ENCODE results near the gene INF2. TPM values are rescaled to one million over a fixed set of nuclear protein-coding genes. Genes with fewer than 3 reads are reported as not detected.

INF2 gene
- total and polyA plus RNA-seq, 9 of the 15 experiments (the other 6 are each of a cell fraction or from before 2014, with no cell fraction given), result 0.56 to 31.3 (median 7.8) TPM

GRCh38 chr14:104770851-104771272 lies 81.4 kb downstream of the INF2 start:
- no peak overlapping the region for H3K4me2 ChIP-seq (ENCODE audit: insufficient read depth, low read length)
- H3K4me3 ChIP-seq, result no peak overlapping the region
- WGBS (ENCODE audit: insufficient coverage, low coverage, missing lambda C conversion rate), result 94% methylated on average over 2 of the region's 5 CpGs
- H3K9me3 ChIP-seq (replicated peaks; ENCODE audit: control insufficient read depth, insufficient read depth, low read depth, low read length), result peaks cover 6% of the 10 kb centered on the region; the same call in 1 of the 2 replicates
- H3K9ac ChIP-seq (ENCODE audit: insufficient read depth in 1 of 2, low read depth in 2 of 2, low read length in 2 of 2), result no peak overlapping the region
- ChIA-PET POLR2A (interaction anchor here (0.6 kb wide), 1 partner anchor 12 kb away, joined by 3 read pairs; no protein-coding TSS in a partner anchor), CTCF (ENCODE audit: low intra/inter-chr PET ratio) (no interaction called here)
- no peak for ATAC-seq
- peaks cover 6 to 42% of the 10 kb centered on the region in 2 experiments; a peak in 4 of 5 replicates for H3K4me1 ChIP-seq (replicated peaks in 1 of 2; ENCODE audit: control insufficient read depth in 2 of 2, insufficient read depth in 2 of 2, low read length in 2 of 2)
- in situ Hi-C loops (cut with MboI) (no loop called here), intact Hi-C loops (cut with micrococcal nuclease) (no loop called here)
- BruUV-seq (replicated peaks), result no TSS peak
- peak in 1 of 4 experiments; percentile 34 for DNase-seq (ENCODE audit: extremely low read depth in 1 of 4, low spot score in 3 of 4)
- H3K27ac ChIP-seq (ENCODE audit: extremely low read depth, low read depth, low read length), result no peak overlapping the region
- no peaks in the 10 kb centered on the region for H3K79me2 ChIP-seq (ENCODE audit: control insufficient read depth, insufficient read depth, low read length)
- TF ChIP-seq, protein P1, sequence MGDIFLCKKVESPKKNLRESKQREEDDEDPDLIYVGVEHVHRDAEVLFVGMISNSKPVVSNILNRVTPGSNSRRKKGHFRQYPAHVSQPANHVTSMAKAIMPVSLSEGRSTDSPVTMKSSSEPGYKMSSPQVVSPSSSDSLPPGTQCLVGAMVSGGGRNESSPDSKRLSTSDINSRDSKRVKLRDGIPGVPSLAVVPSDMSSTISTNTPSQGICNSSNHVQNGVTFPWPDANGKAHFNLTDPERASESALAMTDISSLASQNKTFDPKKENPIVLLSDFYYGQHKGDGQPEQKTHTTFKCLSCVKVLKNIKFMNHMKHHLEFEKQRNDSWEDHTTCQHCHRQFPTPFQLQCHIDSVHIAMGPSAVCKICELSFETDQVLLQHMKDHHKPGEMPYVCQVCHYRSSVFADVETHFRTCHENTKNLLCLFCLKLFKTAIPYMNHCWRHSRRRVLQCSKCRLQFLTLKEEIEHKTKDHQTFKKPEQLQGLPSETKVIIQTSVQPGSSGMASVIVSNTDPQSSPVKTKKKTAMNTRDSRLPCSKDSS (IDR thresholded peaks at IDR 0.05; ENCODE audit: low read depth, partially characterized antibody), result peak; percentile 36
- TF ChIP-seq, protein P2, sequence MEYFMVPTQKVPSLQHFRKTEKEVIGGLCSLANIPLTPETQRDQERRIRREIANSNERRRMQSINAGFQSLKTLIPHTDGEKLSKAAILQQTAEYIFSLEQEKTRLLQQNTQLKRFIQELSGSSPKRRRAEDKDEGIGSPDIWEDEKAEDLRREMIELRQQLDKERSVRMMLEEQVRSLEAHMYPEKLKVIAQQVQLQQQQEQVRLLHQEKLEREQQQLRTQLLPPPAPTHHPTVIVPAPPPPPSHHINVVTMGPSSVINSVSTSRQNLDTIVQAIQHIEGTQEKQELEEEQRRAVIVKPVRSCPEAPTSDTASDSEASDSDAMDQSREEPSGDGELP (CRISPR knock-in tag; IDR thresholded peaks at IDR 0.05; ENCODE audit: borderline replicate concordance), result peak; percentile 77; the same call in 1 of the 2 replicates
- TF ChIP-seq SPI1 (IDR thresholded peaks at IDR 0.05; ENCODE audit: borderline replicate concordance, low read depth, low read length), result no peak
- TF ChIP-seq CBX5 (IDR thresholded peaks at IDR 0.05; ENCODE audit: borderline replicate concordance, low read depth), result peak; percentile 74; the same call in 1 of the 2 replicates
- peak; percentile 58; the same call in 1 of the 2 replicates for TF ChIP-seq ZNF263 (CRISPR knock-in tag; IDR thresholded peaks at IDR 0.05; ENCODE audit: borderline replicate concordance)
- TF ChIP-seq, protein P3, sequence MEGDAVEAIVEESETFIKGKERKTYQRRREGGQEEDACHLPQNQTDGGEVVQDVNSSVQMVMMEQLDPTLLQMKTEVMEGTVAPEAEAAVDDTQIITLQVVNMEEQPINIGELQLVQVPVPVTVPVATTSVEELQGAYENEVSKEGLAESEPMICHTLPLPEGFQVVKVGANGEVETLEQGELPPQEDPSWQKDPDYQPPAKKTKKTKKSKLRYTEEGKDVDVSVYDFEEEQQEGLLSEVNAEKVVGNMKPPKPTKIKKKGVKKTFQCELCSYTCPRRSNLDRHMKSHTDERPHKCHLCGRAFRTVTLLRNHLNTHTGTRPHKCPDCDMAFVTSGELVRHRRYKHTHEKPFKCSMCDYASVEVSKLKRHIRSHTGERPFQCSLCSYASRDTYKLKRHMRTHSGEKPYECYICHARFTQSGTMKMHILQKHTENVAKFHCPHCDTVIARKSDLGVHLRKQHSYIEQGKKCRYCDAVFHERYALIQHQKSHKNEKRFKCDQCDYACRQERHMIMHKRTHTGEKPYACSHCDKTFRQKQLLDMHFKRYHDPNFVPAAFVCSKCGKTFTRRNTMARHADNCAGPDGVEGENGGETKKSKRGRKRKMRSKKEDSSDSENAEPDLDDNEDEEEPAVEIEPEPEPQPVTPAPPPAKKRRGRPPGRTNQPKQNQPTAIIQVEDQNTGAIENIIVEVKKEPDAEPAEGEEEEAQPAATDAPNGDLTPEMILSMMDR (IDR thresholded peaks at IDR 0.05 in 2 of 3, conservative IDR thresholded peaks at IDR 0.05 in 1 of 3; ENCODE audit: insufficient read depth in 2 of 3, low read depth in 1 of 3, low read length in 3 of 3), result peak; percentile 50 to 70 (median 51); a peak in 5 of 6 replicates
- TF ChIP-seq U2AF2 (optimal IDR thresholded peaks at IDR 0.05; ENCODE audit: low read depth, low read length), result no peak
- no peak for TF ChIP-seq ZNF324 (CRISPR knock-in tag; IDR thresholded peaks at IDR 0.05)
- peak in 1 of 2 experiments; percentile 96; a peak in 2 of 3 replicates for TF ChIP-seq CBX3 (IDR thresholded peaks at IDR 0.05; ENCODE audit: borderline replicate concordance in 1 of 2, low read length in 2 of 2)
- TF ChIP-seq ZNF764 (CRISPR knock-in tag; IDR thresholded peaks at IDR 0.05; ENCODE audit: low read depth), result peak; percentile 100
- TF ChIP-seq TRIM28 (IDR thresholded peaks at IDR 0.05), result peak; percentile 76
- H3K36me3 ChIP-seq (ENCODE audit: control insufficient read depth, insufficient read depth, low read length), result peaks cover 57% of the 10 kb centered on the region; the same call in 1 of the 3 replicates
- H3K27me3 ChIP-seq (ENCODE audit: control insufficient read depth in 2 of 2, insufficient read depth in 2 of 2, low read length in 2 of 2), result no peaks in the 10 kb centered on the region
- H2AFZ ChIP-seq (ENCODE audit: low read depth, low read length), result no peak overlapping the region
- no peaks in the 10 kb centered on the region for H3K9me1 ChIP-seq (ENCODE audit: control insufficient read depth, insufficient read depth, low read length)
- H4K20me1 ChIP-seq (replicated peaks; ENCODE audit: control insufficient read depth, insufficient read depth, low read length), result no peaks in the 10 kb centered on the region
- no peak for FAIRE-seq

Data from K562 (cell line).